ENCODE data around the gene SLX4IP.

Gene SLX4IP

GRCh38 chr20:10521836-10522235, 86.7 kb downstream of the SLX4IP start:
- H3K4me1 ChIP-seq (ENCODE audit: control insufficient read depth, insufficient read depth, low read depth, low read length): peaks cover 11% of the 10 kb centered on the region
- no peak overlapping the region for H2BK15ac ChIP-seq (ENCODE audit: low read depth, poor library complexity, severe bottlenecking)
- H3K27me3 ChIP-seq (ENCODE audit: control insufficient read depth in 1 of 2, insufficient read depth in 1 of 2, low read length in 2 of 2): no peaks in the 10 kb centered on the region
- H2BK5ac ChIP-seq (ENCODE audit: low read depth, low read length, poor library complexity, severe bottlenecking): no peak overlapping the region
- no peaks in the 10 kb centered on the region for H3K36me3 ChIP-seq (ENCODE audit: control insufficient read depth in 1 of 2, insufficient read depth in 2 of 2, low read depth in 1 of 2, low read length in 2 of 2)
- no peak overlapping the region for H2BK12ac ChIP-seq (ENCODE audit: low read length in 2 of 2)
- no peak overlapping the region for H3K23ac ChIP-seq (ENCODE audit: low read length in 2 of 2)
- peak overlapping the region; percentile 55 for H2BK120ac ChIP-seq (ENCODE audit: low read depth, low read length)
- H3K18ac ChIP-seq (ENCODE audit: low read depth in 1 of 2, low read length in 2 of 2): peak overlapping the region; percentile 70 to 85
- DNase-seq: no peak
- peaks cover 23% of the 10 kb centered on the region for H3K79me1 ChIP-seq (replicated peaks; ENCODE audit: low read length, poor library complexity, severe bottlenecking)
- no peak overlapping the region for H3K14ac ChIP-seq (ENCODE audit: low read length in 2 of 2)
- WGBS: 79% methylated on average over 1 of the region's 1 CpG
- no peaks in the 10 kb centered on the region for H3K9me3 ChIP-seq (ENCODE audit: control insufficient read depth, low read length)
- H3K4ac ChIP-seq (ENCODE audit: low read depth in 1 of 2, low read length in 2 of 2): no peak overlapping the region
- H3K4me3 ChIP-seq (ENCODE audit: insufficient read depth in 1 of 2, low read depth in 1 of 2, low read length in 2 of 2): no peak overlapping the region
- peak overlapping the region; percentile 63 for H3K9ac ChIP-seq (ENCODE audit: low read length)
- no peak overlapping the region for H4K91ac ChIP-seq (ENCODE audit: low read length)
- no peak overlapping the region for H4K8ac ChIP-seq (ENCODE audit: low read length)
- no peak overlapping the region for H2AFZ ChIP-seq (ENCODE audit: low read depth, low read length)
- peak overlapping the region; percentile 55 for H3K27ac ChIP-seq (ENCODE audit: low read length, poor library complexity, severe bottlenecking)
- H2AK5ac ChIP-seq (ENCODE audit: low read length, severe bottlenecking): no peak overlapping the region
- no peak overlapping the region for H3K4me2 ChIP-seq (ENCODE audit: low read length, poor library complexity, severe bottlenecking)

GRCh38 chr20:10522328-10522727, 87.2 kb downstream of the SLX4IP start:
- no peak overlapping the region for H3K4me3 ChIP-seq (ENCODE audit: insufficient read depth in 1 of 2, low read depth in 1 of 2, low read length in 2 of 2)
- peak overlapping the region; percentile 87 for H4K91ac ChIP-seq (ENCODE audit: low read length)
- no peak overlapping the region for H3K27ac ChIP-seq (ENCODE audit: low read length, poor library complexity, severe bottlenecking)
- H3K4me2 ChIP-seq (ENCODE audit: low read length, poor library complexity, severe bottlenecking): no peak overlapping the region
- WGBS: 78% methylated on average over 8 of the region's 8 CpGs
- H3K27me3 ChIP-seq (ENCODE audit: control insufficient read depth in 1 of 2, insufficient read depth in 1 of 2, low read length in 2 of 2): no peaks in the 10 kb centered on the region
- H2AK5ac ChIP-seq (ENCODE audit: low read length, severe bottlenecking): no peak overlapping the region
- H3K9me3 ChIP-seq (ENCODE audit: control insufficient read depth, low read length): no peaks in the 10 kb centered on the region
- H3K23ac ChIP-seq (ENCODE audit: low read length in 2 of 2): no peak overlapping the region
- H2BK5ac ChIP-seq (ENCODE audit: low read depth, low read length, poor library complexity, severe bottlenecking): no peak overlapping the region
- peak overlapping the region; percentile 6 to 35 for H3K4ac ChIP-seq (ENCODE audit: low read depth in 1 of 2, low read length in 2 of 2)
- no peak overlapping the region for H2BK15ac ChIP-seq (ENCODE audit: low read depth, poor library complexity, severe bottlenecking)
- peak overlapping the region in 1 of 2 experiments; percentile 61 for H3K14ac ChIP-seq (ENCODE audit: low read length in 2 of 2)
- no peaks in the 10 kb centered on the region for H3K36me3 ChIP-seq (ENCODE audit: control insufficient read depth in 1 of 2, insufficient read depth in 2 of 2, low read depth in 1 of 2, low read length in 2 of 2)
- no peak overlapping the region for H2BK120ac ChIP-seq (ENCODE audit: low read depth, low read length)
- no peak for DNase-seq
- peaks cover 21% of the 10 kb centered on the region for H3K79me1 ChIP-seq (replicated peaks; ENCODE audit: low read length, poor library complexity, severe bottlenecking)
- H3K4me1 ChIP-seq (ENCODE audit: control insufficient read depth, insufficient read depth, low read depth, low read length): peaks cover 11% of the 10 kb centered on the region
- no peak overlapping the region for H3K9ac ChIP-seq (ENCODE audit: low read length)
- no peak overlapping the region for H2AFZ ChIP-seq (ENCODE audit: low read depth, low read length)
- peak overlapping the region; percentile 46 to 47 for H3K18ac ChIP-seq (ENCODE audit: low read depth in 1 of 2, low read length in 2 of 2)
- peak overlapping the region; percentile 2 to 59 for H2BK12ac ChIP-seq (ENCODE audit: low read length in 2 of 2)
- H4K8ac ChIP-seq (ENCODE audit: low read length): peak overlapping the region; percentile 35

- Histone ChIP-seq H3K9me3 (ENCODE audit: control insufficient read depth, low read length) (no peaks in the 10 kb centered on the region), H3K36me3 (ENCODE audit: control insufficient read depth in 1 of 2, insufficient read depth in 2 of 2, low read depth in 1 of 2, low read length in 2 of 2) (no peaks in the 10 kb centered on the region)
- DNase-seq: no peak
Measured at GRCh38 chr20:10523443-10523842, 88.3 kb downstream of the SLX4IP start.

GRCh38 chr20:10524034-10524476, 89.0 kb downstream of the SLX4IP start:
- Histone ChIP-seq H3K4me2 (ENCODE audit: low read length, poor library complexity, severe bottlenecking) (no peak overlapping the region), H3K36me3 (ENCODE audit: control insufficient read depth in 1 of 2, insufficient read depth in 2 of 2, low read depth in 1 of 2, low read length in 2 of 2) (no peaks in the 10 kb centered on the region), H2BK5ac (ENCODE audit: low read depth, low read length, poor library complexity, severe bottlenecking) (no peak overlapping the region), H3K18ac (ENCODE audit: low read depth in 1 of 2, low read length in 2 of 2) (peak overlapping the region; percentile 35 to 42), H3K9me3 (ENCODE audit: control insufficient read depth, low read length) (no peaks in the 10 kb centered on the region), H4K91ac (ENCODE audit: low read length) (peak overlapping the region; percentile 6), H3K14ac (ENCODE audit: low read length in 2 of 2) (no peak overlapping the region), H3K27me3 (ENCODE audit: control insufficient read depth in 1 of 2, insufficient read depth in 1 of 2, low read length in 2 of 2) (no peaks in the 10 kb centered on the region), H2BK120ac (ENCODE audit: low read depth, low read length) (peak overlapping the region; percentile 21), H3K9ac (ENCODE audit: low read length) (peak overlapping the region; percentile 76), H2AFZ (ENCODE audit: low read depth, low read length) (no peak overlapping the region), H3K4me1 (ENCODE audit: control insufficient read depth, insufficient read depth, low read depth, low read length) (peaks cover 11% of the 10 kb centered on the region), H3K4ac (ENCODE audit: low read depth in 1 of 2, low read length in 2 of 2) (peak overlapping the region; percentile 26 to 63), H3K4me3 (ENCODE audit: insufficient read depth in 1 of 2, low read depth in 1 of 2, low read length in 2 of 2) (peak overlapping the region in 1 of 2 experiments; percentile 23), H3K79me1 (replicated peaks; ENCODE audit: low read length, poor library complexity, severe bottlenecking) (peaks cover 20% of the 10 kb centered on the region), H4K8ac (ENCODE audit: low read length) (peak overlapping the region; percentile 83), H3K23ac (ENCODE audit: low read length in 2 of 2) (no peak overlapping the region), H3K27ac (ENCODE audit: low read length, poor library complexity, severe bottlenecking) (no peak overlapping the region), H2BK15ac (ENCODE audit: low read depth, poor library complexity, severe bottlenecking) (no peak overlapping the region), H2BK12ac (ENCODE audit: low read length in 2 of 2) (peak overlapping the region; percentile 23 to 61), H2AK5ac (ENCODE audit: low read length, severe bottlenecking) (no peak overlapping the region)
- peak; percentile 77 for DNase-seq
- 51% methylated on average over 10 of the region's 10 CpGs for WGBS

More at GRCh38 chr20:10523443-10523842, 88.3 kb downstream of the SLX4IP start:
- no peak overlapping the region for H4K8ac ChIP-seq (ENCODE audit: low read length)
- H3K14ac ChIP-seq (ENCODE audit: low read length in 2 of 2): no peak overlapping the region
- no peak overlapping the region for H2BK5ac ChIP-seq (ENCODE audit: low read depth, low read length, poor library complexity, severe bottlenecking)
- H3K4ac ChIP-seq (ENCODE audit: low read depth in 1 of 2, low read length in 2 of 2): peak overlapping the region in 1 of 2 experiments; percentile 68
- H2BK120ac ChIP-seq (ENCODE audit: low read depth, low read length): no peak overlapping the region
- H2AK5ac ChIP-seq (ENCODE audit: low read length, severe bottlenecking): no peak overlapping the region
- H2BK12ac ChIP-seq (ENCODE audit: low read length in 2 of 2): peak overlapping the region in 1 of 2 experiments; percentile 49
- H3K27me3 ChIP-seq (ENCODE audit: control insufficient read depth in 1 of 2, insufficient read depth in 1 of 2, low read length in 2 of 2): no peaks in the 10 kb centered on the region
- H3K79me1 ChIP-seq (replicated peaks; ENCODE audit: low read length, poor library complexity, severe bottlenecking): peaks cover 21% of the 10 kb centered on the region
- H2AFZ ChIP-seq (ENCODE audit: low read depth, low read length): no peak overlapping the region
- no peak overlapping the region for H4K91ac ChIP-seq (ENCODE audit: low read length)
- H3K4me2 ChIP-seq (ENCODE audit: low read length, poor library complexity, severe bottlenecking): no peak overlapping the region
- no peak overlapping the region for H3K23ac ChIP-seq (ENCODE audit: low read length in 2 of 2)
- no peak overlapping the region for H3K27ac ChIP-seq (ENCODE audit: low read length, poor library complexity, severe bottlenecking)
- H2BK15ac ChIP-seq (ENCODE audit: low read depth, poor library complexity, severe bottlenecking): no peak overlapping the region
- 60% methylated on average over 1 of the region's 5 CpGs for WGBS
- H3K9ac ChIP-seq (ENCODE audit: low read length): peak overlapping the region; percentile 76
- peaks cover 11% of the 10 kb centered on the region for H3K4me1 ChIP-seq (ENCODE audit: control insufficient read depth, insufficient read depth, low read depth, low read length)
- H3K18ac ChIP-seq (ENCODE audit: low read depth in 1 of 2, low read length in 2 of 2): no peak overlapping the region
- no peak overlapping the region for H3K4me3 ChIP-seq (ENCODE audit: insufficient read depth in 1 of 2, low read depth in 1 of 2, low read length in 2 of 2)
